C4-2B (cell line): ENCODE results near the gene PGGHG.

Source experiments
- ZFX ChIP-seq: fragments of 450-650 bp; IDR thresholded peaks from 2 replicates; pipeline ENCODE4 v1.6.1; 2017
- TF ChIP-seq, protein P1 (sequence below): fragments of 450-650 bp; conservative IDR thresholded peaks from 2 replicates; pipeline ENCODE4 v1.5.1; 2017; ENCODE audit warnings: mild to moderate bottlenecking

DNA sequence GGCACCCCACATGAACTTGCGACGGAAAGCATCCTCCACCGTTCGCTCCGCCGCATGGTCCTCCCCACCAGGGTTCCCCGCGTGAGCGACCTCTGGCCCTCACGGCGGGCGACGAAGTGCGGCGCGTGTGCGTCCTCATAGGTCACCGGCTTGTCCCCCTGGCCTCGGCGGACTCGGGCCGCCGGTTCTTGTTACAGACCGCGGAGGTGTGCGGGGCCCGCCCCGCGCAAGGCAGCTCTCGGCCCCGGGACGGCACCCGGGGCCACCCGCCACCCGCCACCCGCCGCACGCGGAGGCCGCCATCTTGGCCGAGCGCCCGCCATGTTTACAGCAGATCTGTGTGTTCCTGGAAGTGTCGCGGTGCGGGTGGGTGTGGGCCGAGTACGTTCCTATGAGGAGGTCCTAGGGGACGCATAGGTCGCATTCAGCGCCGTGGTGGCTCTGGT is 15.2 kb downstream of the PGGHG start:
- TF ChIP-seq, protein P1, sequence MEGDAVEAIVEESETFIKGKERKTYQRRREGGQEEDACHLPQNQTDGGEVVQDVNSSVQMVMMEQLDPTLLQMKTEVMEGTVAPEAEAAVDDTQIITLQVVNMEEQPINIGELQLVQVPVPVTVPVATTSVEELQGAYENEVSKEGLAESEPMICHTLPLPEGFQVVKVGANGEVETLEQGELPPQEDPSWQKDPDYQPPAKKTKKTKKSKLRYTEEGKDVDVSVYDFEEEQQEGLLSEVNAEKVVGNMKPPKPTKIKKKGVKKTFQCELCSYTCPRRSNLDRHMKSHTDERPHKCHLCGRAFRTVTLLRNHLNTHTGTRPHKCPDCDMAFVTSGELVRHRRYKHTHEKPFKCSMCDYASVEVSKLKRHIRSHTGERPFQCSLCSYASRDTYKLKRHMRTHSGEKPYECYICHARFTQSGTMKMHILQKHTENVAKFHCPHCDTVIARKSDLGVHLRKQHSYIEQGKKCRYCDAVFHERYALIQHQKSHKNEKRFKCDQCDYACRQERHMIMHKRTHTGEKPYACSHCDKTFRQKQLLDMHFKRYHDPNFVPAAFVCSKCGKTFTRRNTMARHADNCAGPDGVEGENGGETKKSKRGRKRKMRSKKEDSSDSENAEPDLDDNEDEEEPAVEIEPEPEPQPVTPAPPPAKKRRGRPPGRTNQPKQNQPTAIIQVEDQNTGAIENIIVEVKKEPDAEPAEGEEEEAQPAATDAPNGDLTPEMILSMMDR: no peak
- TF ChIP-seq ZFX: no peak
